CD14-positive monocyte (primary cell): Measurements from ENCODE around the gene SNX32. TPM values are rescaled to one million over a fixed set of nuclear protein-coding genes. Genes with fewer than 3 reads are reported as not detected.

ENCODE experiments used
- DNase-seq, 3 donors: peaks; one replicate each; pipeline ENCODE4 v3.0.0-alpha.2; 2011 to 2022
- H2AFZ ChIP-seq: 2 replicates; pipeline ENCODE4 v1.6.0; 2012; ENCODE audit warnings: mild to moderate bottlenecking, low read depth, low read length, inconsistent platforms; ENCODE audit not compliant: insufficient read depth, poor library complexity, severe bottlenecking
- H3K27ac ChIP-seq, 2 donors: 1 replicate in 1 of 2; 2 replicates in 1 of 2; pipeline ENCODE4 v1.5.1; 2012 to 2013; ENCODE audit warnings: low read length in 2 of 2, control low read depth in 1 of 2, inconsistent platforms in 1 of 2, low read depth in 1 of 2, mild to moderate bottlenecking in 1 of 2
- H3K27me3 ChIP-seq, 2 donors: one replicate each; pipeline versions ENCODE4 v1.6.0 to v1.6.1; 2011 to 2013; ENCODE audit warnings: low read length in 2 of 2; ENCODE audit not compliant: control insufficient read depth in 2 of 2, insufficient read depth in 2 of 2
- H3K36me3 ChIP-seq, 2 donors: replicated peaks in 1 of 2; 1 replicate in 1 of 2; 2 replicates in 1 of 2; pipeline versions ENCODE4 v1.5.1 to v1.6.1; 2012 to 2013; ENCODE audit warnings: low read length in 2 of 2, control low read depth in 1 of 2, inconsistent platforms in 1 of 2, mild to moderate bottlenecking in 1 of 2; ENCODE audit not compliant: insufficient read depth in 2 of 2, control insufficient read depth in 1 of 2
- H3K4me1 ChIP-seq, 2 donors: 1 replicate in 1 of 2; 2 replicates in 1 of 2; pipeline versions ENCODE4 v1.5.1 to v1.6.1; 2012 to 2013; ENCODE audit warnings: low read length in 2 of 2, control low read depth in 1 of 2, inconsistent platforms in 1 of 2, mild to moderate bottlenecking in 1 of 2, moderate library complexity in 1 of 2; ENCODE audit not compliant: insufficient read depth in 2 of 2, control insufficient read depth in 1 of 2
- H3K4me2 ChIP-seq: replicated peaks from 2 replicates; pipeline ENCODE3; 2012; ENCODE audit warnings: low read length, moderate library complexity, mild to moderate bottlenecking; ENCODE audit not compliant: poor library complexity, severe bottlenecking; ENCODE audit errors: extremely low read depth
- H3K4me3 ChIP-seq, 3 experiments: fragments of 200-600 bp in 1 of 3; sonication (generic) in 1 of 3; replicated peaks in 1 of 3; 1 replicate in 2 of 3; 2 replicates in 1 of 3; pipeline ENCODE4 v1.5.1; 2011 to 2013; ENCODE audit warnings: low read length in 3 of 3, mild to moderate bottlenecking in 3 of 3, control low read depth in 2 of 3, low read depth in 2 of 3, inconsistent platforms in 1 of 3, moderate library complexity in 1 of 3
- H3K79me2 ChIP-seq: 2 replicates; pipeline ENCODE4 v1.6.0; 2012; ENCODE audit warnings: mild to moderate bottlenecking, control low read depth, inconsistent platforms, low read length, moderate library complexity; ENCODE audit not compliant: insufficient read depth
- H3K9ac ChIP-seq: 2 replicates; pipeline ENCODE4 v1.6.0; 2017; ENCODE audit warnings: low read length, mild to moderate bottlenecking; ENCODE audit not compliant: insufficient read depth, poor library complexity, severe bottlenecking
- H3K9me3 ChIP-seq, 2 donors: replicated peaks in 1 of 2; 1 replicate in 1 of 2; 2 replicates in 1 of 2; pipeline versions ENCODE4 v1.5.1 to v1.6.1; 2012 to 2013; ENCODE audit warnings: low read length in 2 of 2, control low read depth in 1 of 2; ENCODE audit not compliant: control insufficient read depth in 1 of 2, insufficient read depth in 1 of 2
- H4K20me1 ChIP-seq: 2 replicates; pipeline ENCODE4 v1.6.0; 2012; ENCODE audit warnings: mild to moderate bottlenecking, low read length, control low read depth, moderate library complexity; ENCODE audit not compliant: insufficient read depth
- H3K27ac Mint-ChIP-seq, 7 donors: one replicate each; pipeline ENCODE4 v1.8.0; 2020; ENCODE audit warnings: mild to moderate bottlenecking in 7 of 7, mixed read lengths in 7 of 7, moderate library complexity in 6 of 7, inconsistent platforms in 2 of 7
- H3K27me3 Mint-ChIP-seq, 3 donors: one replicate each; pipeline ENCODE4 v1.8.0; 2021 to 2022; ENCODE audit warnings: low read depth in 3 of 3, mild to moderate bottlenecking in 3 of 3, mixed read lengths in 3 of 3, moderate library complexity in 3 of 3, inconsistent platforms in 1 of 3
- H3K36me3 Mint-ChIP-seq, 2 donors: one replicate each; pipeline ENCODE4 v1.8.0; 2020; ENCODE audit warnings: mixed read lengths in 2 of 2, inconsistent platforms in 1 of 2, mild to moderate bottlenecking in 1 of 2
- H3K4me1 Mint-ChIP-seq: one replicate; pipeline ENCODE4 v1.8.0; 2020; ENCODE audit warnings: mild to moderate bottlenecking, mixed read lengths
- H3K4me3 Mint-ChIP-seq, 2 donors: one replicate each; pipeline ENCODE4 v1.8.0; 2020; ENCODE audit warnings: mild to moderate bottlenecking in 2 of 2, mixed read lengths in 2 of 2, moderate library complexity in 1 of 2
- H3K9me3 Mint-ChIP-seq, 7 donors: one replicate each; pipeline ENCODE4 v1.8.0; 2020 to 2022; ENCODE audit warnings: mixed read lengths in 7 of 7, mild to moderate bottlenecking in 6 of 7, moderate library complexity in 6 of 7, inconsistent platforms in 2 of 7
- WGBS: methylation state at CpG from one replicate; pipeline ENCODE4 v1.1.5; 2013; ENCODE audit warnings: missing lambda C conversion rate; ENCODE audit not compliant: insufficient coverage; 5-methylcytosine and 5-hydroxymethylcytosine counted together
- intact Hi-C, 2 donors: fragments of 100-400 bp; cut with micrococcal nuclease; formaldehyde crosslinking; loops; one replicate each; pipeline versions ENCODE4 v1.15.0 to v1.15.1; 2023
- polyA plus RNA-seq, 3 donors: library from polyadenylated mRNA; depleted of rRNA in 1 of 3; unstranded in 2 of 3; stranded (reverse) in 1 of 3; fragments of 300-500 nt in 2 of 3; fragments of >200 nt in 1 of 3; fragmentation: Illumina TruSeq in 2 of 3; gene quantifications; 1 replicate in 2 of 3; 2 replicates in 1 of 3; pipeline ENCODE4 v1.2.3, GENCODE V29; 2012 to 2021
- TF ChIP-seq, protein P1 (sequence below): fragments of 200-600 bp; IDR thresholded peaks from one replicate; pipeline ENCODE4 v1.8.0; 2022; ENCODE audit warnings: antibody characterized with exemption, mild to moderate bottlenecking

SNX32 gene
- polyA plus RNA-seq, 3 donors = 0.07 to 0.40 (median 0.12) TPM

- H3K27ac ChIP-seq = no peak overlapping the region
- H3K9ac ChIP-seq = no peak overlapping the region
- H2AFZ ChIP-seq = no peak overlapping the region
- Mint-ChIP-seq H3K27me3 (peaks cover 7 to 17% (median 14%) of the 10 kb centered on the region in 3 donors), H3K27ac (no peak overlapping the region), H3K4me3 (no peak overlapping the region), H3K4me1 (peaks cover 4% of the 10 kb centered on the region), H3K36me3 (no peaks in the 10 kb centered on the region), H3K9me3 (peaks cover 0 to 2% (median 0%) of the 10 kb centered on the region in 7 donors)
- DNase-seq = no peak
- peaks cover 0 to 13% of the 10 kb centered on the region in 2 donors for H3K27me3 ChIP-seq
- intact Hi-C loops = no loop called here
- 92% methylated on average over 4 of the region's 15 CpGs for WGBS
- TF ChIP-seq, protein P1, sequence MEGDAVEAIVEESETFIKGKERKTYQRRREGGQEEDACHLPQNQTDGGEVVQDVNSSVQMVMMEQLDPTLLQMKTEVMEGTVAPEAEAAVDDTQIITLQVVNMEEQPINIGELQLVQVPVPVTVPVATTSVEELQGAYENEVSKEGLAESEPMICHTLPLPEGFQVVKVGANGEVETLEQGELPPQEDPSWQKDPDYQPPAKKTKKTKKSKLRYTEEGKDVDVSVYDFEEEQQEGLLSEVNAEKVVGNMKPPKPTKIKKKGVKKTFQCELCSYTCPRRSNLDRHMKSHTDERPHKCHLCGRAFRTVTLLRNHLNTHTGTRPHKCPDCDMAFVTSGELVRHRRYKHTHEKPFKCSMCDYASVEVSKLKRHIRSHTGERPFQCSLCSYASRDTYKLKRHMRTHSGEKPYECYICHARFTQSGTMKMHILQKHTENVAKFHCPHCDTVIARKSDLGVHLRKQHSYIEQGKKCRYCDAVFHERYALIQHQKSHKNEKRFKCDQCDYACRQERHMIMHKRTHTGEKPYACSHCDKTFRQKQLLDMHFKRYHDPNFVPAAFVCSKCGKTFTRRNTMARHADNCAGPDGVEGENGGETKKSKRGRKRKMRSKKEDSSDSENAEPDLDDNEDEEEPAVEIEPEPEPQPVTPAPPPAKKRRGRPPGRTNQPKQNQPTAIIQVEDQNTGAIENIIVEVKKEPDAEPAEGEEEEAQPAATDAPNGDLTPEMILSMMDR = no peak
- H3K4me1 ChIP-seq = peaks cover 1 to 3% of the 10 kb centered on the region in 2 donors
- H3K79me2 ChIP-seq = no peaks in the 10 kb centered on the region
- H3K4me3 ChIP-seq = no peak overlapping the region
- no peak overlapping the region for H3K4me2 ChIP-seq
- H3K36me3 ChIP-seq = no peaks in the 10 kb centered on the region
- H4K20me1 ChIP-seq = no peaks in the 10 kb centered on the region
- no peaks in the 10 kb centered on the region for H3K9me3 ChIP-seq
Observed at GRCh38 chr11:65796726-65797601, 36.8 kb upstream of the SNX32 start.

DNA sequence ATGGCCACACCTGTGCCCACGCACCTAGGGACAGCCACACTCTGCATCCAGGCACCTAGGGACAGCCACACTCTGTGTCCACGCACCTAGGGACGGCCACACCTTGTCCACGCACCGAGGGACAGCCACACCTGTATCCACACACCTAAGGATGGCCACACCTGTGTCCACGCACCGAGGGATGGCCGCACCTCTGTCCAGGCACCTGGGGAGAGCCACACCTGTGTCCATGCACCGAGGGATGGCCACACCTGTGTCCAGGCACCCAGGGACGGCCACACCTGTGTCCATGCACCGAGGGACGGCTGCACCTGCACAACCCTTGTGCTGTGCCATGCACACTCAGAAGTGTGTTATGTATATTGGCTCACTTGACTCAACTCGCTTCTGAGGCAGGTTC is 36.1 kb upstream of the SNX32 start:
- Mint-ChIP-seq H3K27me3 (peaks cover 11 to 22% (median 16%) of the 10 kb centered on the region in 3 donors), H3K4me1 (peaks cover 3% of the 10 kb centered on the region), H3K27ac (no peak overlapping the region), H3K9me3 (peaks cover 0 to 3% (median 0%) of the 10 kb centered on the region in 7 donors), H3K4me3 (no peak overlapping the region), H3K36me3 (no peaks in the 10 kb centered on the region)
- H3K9ac ChIP-seq = no peak overlapping the region
- peaks cover 0 to 14% of the 10 kb centered on the region in 2 donors for H3K27me3 ChIP-seq
- no peaks in the 10 kb centered on the region for H3K79me2 ChIP-seq
- intact Hi-C loops = no loop called here
- no peak overlapping the region for H2AFZ ChIP-seq
- H3K27ac ChIP-seq = no peak overlapping the region
- H3K36me3 ChIP-seq = no peaks in the 10 kb centered on the region
- TF ChIP-seq, protein P1 = no peak
- peaks cover 2% of the 10 kb centered on the region in 2 donors for H3K4me1 ChIP-seq
- WGBS = 87% methylated on average over 7 of the region's 13 CpGs
- H3K9me3 ChIP-seq = no peaks in the 10 kb centered on the region
- no peak for DNase-seq
- no peaks in the 10 kb centered on the region for H4K20me1 ChIP-seq
- no peak overlapping the region for H3K4me3 ChIP-seq
- no peak overlapping the region for H3K4me2 ChIP-seq
